Parathyroid adenoma (tissue), 2 donors: ENCODE data around the gene ZBTB45.

Experiments used
- H2AFZ ChIP-seq: fragments of 300-600 bp; sonication (generic); one replicate; pipeline ENCODE4 v1.7.0; 2017; ENCODE audit warnings: antibody characterized with exemption, mild to moderate bottlenecking
- H3K27ac ChIP-seq: fragments of 300-600 bp; sonication (generic); one replicate; pipeline ENCODE4 v1.7.0; 2017
- H3K27me3 ChIP-seq: fragments of 300-600 bp; sonication (generic); one replicate; pipeline ENCODE4 v1.7.0; 2017; ENCODE audit warnings: low read length; ENCODE audit not compliant: control insufficient read depth, insufficient read depth
- H3K36me3 ChIP-seq: fragments of 300-600 bp; sonication (generic); one replicate; pipeline ENCODE4 v1.7.0; 2017; ENCODE audit warnings: low read length; ENCODE audit not compliant: control insufficient read depth, insufficient read depth
- H3K4me1 ChIP-seq: fragments of 300-600 bp; sonication (generic); one replicate; pipeline ENCODE4 v1.7.0; 2017; ENCODE audit warnings: control low read depth
- H3K4me2 ChIP-seq: fragments of 300-600 bp; sonication (generic); one replicate; pipeline ENCODE4 v1.7.0; 2017; ENCODE audit warnings: low read length
- H3K4me3 ChIP-seq: fragments of 300-600 bp; sonication (generic); one replicate; pipeline ENCODE4 v1.7.0; 2017; ENCODE audit warnings: low read depth, low read length
- H3K79me2 ChIP-seq: fragments of 300-600 bp; sonication (generic); one replicate; pipeline ENCODE4 v1.7.0; 2017; ENCODE audit warnings: control low read depth
- H3K9ac ChIP-seq: fragments of 300-600 bp; sonication (generic); one replicate; pipeline ENCODE4 v1.7.0; 2017; ENCODE audit warnings: mild to moderate bottlenecking
- H3K9me3 ChIP-seq: fragments of 300-600 bp; sonication (generic); one replicate; pipeline ENCODE4 v1.7.0; 2017; ENCODE audit warnings: low read length; ENCODE audit not compliant: control insufficient read depth
- CTCF ChIP-seq: fragments of 300-600 bp; sonication (generic); IDR thresholded peaks from one replicate; pipeline ENCODE4 v1.7.0; 2017; ENCODE audit warnings: antibody characterized with exemption, mild to moderate bottlenecking
- donor health status: primary hyperparathyroidism.

The ZBTB45 gene

GRCh38 chr19:58519355-58520256, at the start of gene ZBTB45:
Gene ZBTB45 (minus strand): TSS chr19:58519810. CDS start chr19:58517673, 2,137 bp downstream.
- peak within 1 kb of the TSS; percentile 92 for H3K27ac ChIP-seq
- peak within 1 kb of the TSS; percentile 83 for H2AFZ ChIP-seq
- TF ChIP-seq CTCF, result peak; percentile 78
- H3K36me3 ChIP-seq, result no peaks in the 10 kb centered on the region
- H3K27me3 ChIP-seq, result no peaks in the 10 kb centered on the region
- H3K9me3 ChIP-seq, result no peaks in the 10 kb centered on the region
- H3K4me1 ChIP-seq, result peaks cover 9% of the 10 kb centered on the region
- peaks cover 32% of the 10 kb centered on the region for H3K79me2 ChIP-seq
- peak within 1 kb of the TSS; percentile 75 for H3K4me2 ChIP-seq
- H3K9ac ChIP-seq, result peak within 1 kb of the TSS; percentile 95
- H3K4me3 ChIP-seq, result peak within 1 kb of the TSS; percentile 91

- no peak for TF ChIP-seq CTCF
- Histone ChIP-seq H3K4me1 (peaks cover 5% of the 10 kb centered on the region), H3K79me2 (peaks cover 3% of the 10 kb centered on the region), H3K27ac (no peak overlapping the region), H3K9ac (no peak overlapping the region), H3K9me3 (no peaks in the 10 kb centered on the region), H3K4me3 (no peak overlapping the region), H2AFZ (no peak overlapping the region), H3K27me3 (no peaks in the 10 kb centered on the region), H3K36me3 (no peaks in the 10 kb centered on the region), H3K4me2 (no peak overlapping the region)
Observed at GRCh38 chr19:58568453-58569130, 49.0 kb upstream of the ZBTB45 start.

GRCh38 chr19:58566989-58567388, 47.4 kb upstream of the ZBTB45 start:
- Histone ChIP-seq H3K79me2 (no peaks in the 10 kb centered on the region), H2AFZ (no peak overlapping the region), H3K4me2 (no peak overlapping the region), H3K9ac (no peak overlapping the region), H3K9me3 (no peaks in the 10 kb centered on the region), H3K36me3 (no peaks in the 10 kb centered on the region), H3K27me3 (no peaks in the 10 kb centered on the region), H3K4me1 (peaks cover 11% of the 10 kb centered on the region), H3K4me3 (no peak overlapping the region), H3K27ac (no peak overlapping the region)
- TF ChIP-seq CTCF, result no peak

- no peak overlapping the region for H3K4me3 ChIP-seq
- peak overlapping the region; percentile 59 for H3K4me2 ChIP-seq
- H3K27ac ChIP-seq, result no peak overlapping the region
- H3K4me1 ChIP-seq, result peaks cover 24% of the 10 kb centered on the region
- H3K36me3 ChIP-seq, result no peaks in the 10 kb centered on the region
- no peaks in the 10 kb centered on the region for H3K27me3 ChIP-seq
- no peak overlapping the region for H3K9ac ChIP-seq
- no peaks in the 10 kb centered on the region for H3K9me3 ChIP-seq
- H2AFZ ChIP-seq, result no peak overlapping the region
- H3K79me2 ChIP-seq, result no peaks in the 10 kb centered on the region
- no peak for TF ChIP-seq CTCF
Observed at GRCh38 chr19:58563823-58564222, 44.2 kb upstream of the ZBTB45 start.
